Activated CD8-positive, alpha-beta T cell treated with anti-CD3 and anti-CD28 coated beads for 36 hours (primary cell): ENCODE measurements around the gene GNS. TPM values are rescaled to one million over a fixed set of nuclear protein-coding genes. Genes with fewer than 3 reads are reported as not detected.

Experiments used
- ATAC-seq: fragments of 200-7000 bp; cut with Tn5 transposase; one replicate; pipeline ENCODE4 v1.10.0; 2021; ENCODE audit warnings: mild to moderate bottlenecking, moderate library complexity
- CTCF ChIA-PET: fragments of 350-600 bp; sonication (Branson Sonifier 250); formaldehyde crosslinking; loops from one replicate; lab custom pipeline; 2021; ENCODE audit warnings: antibody characterized with exemption; lab: Charles Lee
- POLR2A ChIA-PET: fragments of 350-600 bp; sonication (Branson Sonifier 250); formaldehyde crosslinking; loops from one replicate; lab custom pipeline; 2021; ENCODE audit warnings: antibody characterized with exemption; lab: Charles Lee
- DNase-seq: peaks from one replicate; pipeline ENCODE4 v3.0.0-alpha.2; 2020
- H3K27ac Mint-ChIP-seq: one replicate; pipeline ENCODE4 v1.8.0; 2021; ENCODE audit warnings: mild to moderate bottlenecking, mixed read lengths
- H3K27me3 Mint-ChIP-seq: one replicate; pipeline ENCODE4 v1.8.0; 2021; ENCODE audit warnings: mixed read lengths
- H3K36me3 Mint-ChIP-seq: one replicate; pipeline ENCODE4 v1.8.0; 2021; ENCODE audit warnings: low read depth, mixed read lengths
- H3K4me1 Mint-ChIP-seq: one replicate; pipeline ENCODE4 v1.8.0; 2021; ENCODE audit warnings: low read depth, mixed read lengths
- H3K4me3 Mint-ChIP-seq: one replicate; pipeline ENCODE4 v1.8.0; 2021; ENCODE audit warnings: mild to moderate bottlenecking, moderate library complexity, mixed read lengths
- H3K9me3 Mint-ChIP-seq: one replicate; pipeline ENCODE4 v1.8.0; 2021; ENCODE audit warnings: mixed read lengths
- intact Hi-C: fragments of 100-400 bp; cut with micrococcal nuclease; formaldehyde crosslinking; loops from one replicate; pipeline ENCODE4 v1.10.0; 2022
- total RNA-seq, 2 experiments: library from RNA; stranded (reverse); gene quantifications; one replicate each; pipeline ENCODE4 v1.2.3, GENCODE V29; 2021
- TF ChIP-seq, protein P1 (sequence below): fragments of 200-600 bp; IDR thresholded peaks from one replicate; pipeline ENCODE4 v1.8.0; 2022; ENCODE audit warnings: antibody characterized with exemption, mild to moderate bottlenecking

Gene GNS
- total RNA-seq, 2 experiments from 2014 or later = 16.4 to 19.2 TPM

DNA sequence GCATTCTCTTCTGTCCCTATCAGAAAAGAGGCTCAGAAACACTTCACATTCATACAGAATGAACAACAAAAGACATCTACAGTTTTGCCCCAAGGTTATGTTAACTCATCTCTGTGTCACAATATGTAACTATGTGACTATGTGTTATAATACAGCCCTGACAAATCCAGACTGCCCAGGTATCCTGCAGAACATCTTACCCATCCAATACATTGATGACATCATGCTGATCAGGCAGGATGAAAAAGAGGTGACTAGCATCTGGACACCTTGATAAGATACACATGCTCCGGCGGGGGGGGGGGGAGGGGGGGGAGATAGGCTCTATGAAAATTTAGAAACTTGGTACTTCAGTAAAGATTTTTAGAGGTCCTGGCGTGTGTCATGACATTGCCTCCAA is 8.3 kb upstream of the GNS start:
- no peak overlapping the region for H3K27ac Mint-ChIP-seq
- intact Hi-C loops = no loop called here
- H3K27me3 Mint-ChIP-seq = peaks cover 7% of the 10 kb centered on the region
- no peaks in the 10 kb centered on the region for H3K9me3 Mint-ChIP-seq
- no peaks in the 10 kb centered on the region for H3K36me3 Mint-ChIP-seq
- no peak for DNase-seq
- POLR2A ChIA-PET = no interaction called here
- TF ChIP-seq, protein P1, sequence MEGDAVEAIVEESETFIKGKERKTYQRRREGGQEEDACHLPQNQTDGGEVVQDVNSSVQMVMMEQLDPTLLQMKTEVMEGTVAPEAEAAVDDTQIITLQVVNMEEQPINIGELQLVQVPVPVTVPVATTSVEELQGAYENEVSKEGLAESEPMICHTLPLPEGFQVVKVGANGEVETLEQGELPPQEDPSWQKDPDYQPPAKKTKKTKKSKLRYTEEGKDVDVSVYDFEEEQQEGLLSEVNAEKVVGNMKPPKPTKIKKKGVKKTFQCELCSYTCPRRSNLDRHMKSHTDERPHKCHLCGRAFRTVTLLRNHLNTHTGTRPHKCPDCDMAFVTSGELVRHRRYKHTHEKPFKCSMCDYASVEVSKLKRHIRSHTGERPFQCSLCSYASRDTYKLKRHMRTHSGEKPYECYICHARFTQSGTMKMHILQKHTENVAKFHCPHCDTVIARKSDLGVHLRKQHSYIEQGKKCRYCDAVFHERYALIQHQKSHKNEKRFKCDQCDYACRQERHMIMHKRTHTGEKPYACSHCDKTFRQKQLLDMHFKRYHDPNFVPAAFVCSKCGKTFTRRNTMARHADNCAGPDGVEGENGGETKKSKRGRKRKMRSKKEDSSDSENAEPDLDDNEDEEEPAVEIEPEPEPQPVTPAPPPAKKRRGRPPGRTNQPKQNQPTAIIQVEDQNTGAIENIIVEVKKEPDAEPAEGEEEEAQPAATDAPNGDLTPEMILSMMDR = no peak
- no peak for ATAC-seq
- CTCF ChIA-PET = no interaction called here
- H3K4me3 Mint-ChIP-seq = no peak overlapping the region
- no peaks in the 10 kb centered on the region for H3K4me1 Mint-ChIP-seq

DNA sequence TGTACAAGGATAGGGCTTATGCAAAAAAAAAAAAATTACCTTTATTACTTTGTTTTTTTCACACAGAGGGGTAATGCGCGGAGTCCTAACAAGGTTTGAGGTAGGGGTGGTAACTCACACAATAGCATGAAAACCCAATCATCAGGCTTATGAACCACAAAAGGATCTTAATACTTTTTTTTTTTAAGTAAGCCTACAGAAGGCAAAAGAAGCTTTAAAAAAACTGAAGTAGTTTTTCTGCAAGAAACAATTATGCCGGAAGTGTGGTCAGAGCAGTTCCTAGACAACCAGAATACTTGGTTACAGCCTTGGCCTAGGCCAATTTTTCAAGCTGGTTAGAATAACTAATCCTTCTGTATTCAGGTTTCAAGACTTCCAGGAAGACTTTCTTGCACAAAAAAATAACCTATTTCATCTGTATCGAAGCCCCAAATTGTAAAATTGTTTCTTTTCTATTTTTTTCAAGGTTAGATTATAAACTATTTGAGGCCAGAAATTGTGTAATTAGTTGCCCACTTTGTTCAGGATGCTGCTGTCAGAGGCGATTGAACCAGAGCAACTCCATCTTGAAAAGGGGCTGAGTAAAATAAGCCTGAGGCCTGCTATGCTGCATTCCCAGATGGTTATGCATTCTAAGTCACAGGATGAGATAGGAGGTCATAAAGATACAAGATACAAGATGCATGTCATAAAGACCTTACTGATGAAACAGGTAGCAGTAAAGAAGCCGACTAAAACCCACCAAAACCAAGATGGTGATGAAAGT is 1.8 kb upstream of the GNS start:
- TF ChIP-seq, protein P1 = no peak
- Mint-ChIP-seq H3K4me1 (peaks cover 33% of the 10 kb centered on the region), H3K27me3 (no peaks in the 10 kb centered on the region), H3K9me3 (no peaks in the 10 kb centered on the region), H3K4me3 (no peak overlapping the region), H3K27ac (no peak overlapping the region), H3K36me3 (peaks cover 3% of the 10 kb centered on the region)
- ATAC-seq (no peak), DNase-seq (no peak)
- ChIA-PET CTCF (no interaction called here), POLR2A (interaction anchor here (0.8 kb wide), 1 partner anchor 150 kb away, joined by 3 read pairs; no protein-coding TSS in a partner anchor)
- intact Hi-C loops = no loop called here

DNA sequence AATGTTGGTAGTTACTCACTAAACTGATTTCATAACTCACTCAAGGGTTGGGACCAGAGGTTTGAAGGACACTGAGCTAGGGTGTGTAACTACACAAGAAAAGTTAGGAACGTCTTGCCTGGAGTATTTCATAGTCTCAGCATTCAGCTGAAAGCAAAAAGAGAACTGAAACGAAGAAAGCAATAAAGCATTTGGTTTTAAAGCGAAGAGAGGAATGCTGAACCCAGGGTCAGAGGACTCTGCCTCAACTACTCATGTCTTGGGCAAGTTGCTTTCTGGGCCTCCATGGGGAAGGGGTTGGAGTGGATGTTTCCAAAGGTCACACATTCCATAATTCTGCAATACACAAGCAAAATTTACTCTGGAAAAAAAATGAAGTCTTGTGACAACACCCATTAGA is 1.4 kb downstream of the GNS start:
- H3K36me3 Mint-ChIP-seq = peaks cover 14% of the 10 kb centered on the region
- peak overlapping the region; percentile 12 for H3K27ac Mint-ChIP-seq
- no peak for ATAC-seq
- no peaks in the 10 kb centered on the region for H3K27me3 Mint-ChIP-seq
- no peaks in the 10 kb centered on the region for H3K9me3 Mint-ChIP-seq
- TF ChIP-seq, protein P1 = no peak
- DNase-seq = no peak
- CTCF ChIA-PET = interaction anchor here (0.9 kb wide), 1 partner anchor 11 kb away, joined by 3 read pairs; no protein-coding TSS in a partner anchor
- intact Hi-C loops = no loop called here
- peaks cover 47% of the 10 kb centered on the region for H3K4me1 Mint-ChIP-seq
- peak overlapping the region; percentile 83 for H3K4me3 Mint-ChIP-seq
- POLR2A ChIA-PET = no interaction called here

DNA sequence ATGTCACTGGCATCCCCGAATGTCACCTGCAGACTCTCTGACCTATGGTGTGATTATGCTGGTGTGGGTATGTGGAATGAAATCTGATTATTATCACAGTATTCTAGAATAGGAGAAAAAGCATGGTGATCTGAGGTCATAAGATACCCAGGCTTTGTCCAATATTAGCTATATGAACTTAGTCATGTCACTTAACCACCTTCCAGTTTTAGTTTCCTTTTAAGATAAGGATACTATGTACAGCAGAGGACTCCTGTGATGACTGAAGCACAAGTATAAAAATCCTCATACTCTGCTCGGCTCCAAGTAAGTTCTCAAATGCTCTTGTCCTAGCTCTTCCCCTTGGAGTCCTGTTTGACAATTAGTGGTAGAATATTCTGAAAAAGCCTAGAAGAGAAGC is 2.8 kb downstream of the GNS start:
- Mint-ChIP-seq H3K27ac (peak overlapping the region; percentile 53), H3K4me3 (no peak overlapping the region), H3K4me1 (peaks cover 47% of the 10 kb centered on the region), H3K9me3 (no peaks in the 10 kb centered on the region), H3K27me3 (no peaks in the 10 kb centered on the region), H3K36me3 (peaks cover 15% of the 10 kb centered on the region)
- ChIA-PET POLR2A (interaction anchor here (1.4 kb wide), 1 partner anchor 17 kb away, joined by 3 read pairs; no protein-coding TSS in a partner anchor), CTCF (no interaction called here)
- no peak for ATAC-seq
- DNase-seq = no peak
- intact Hi-C loops = no loop called here
- TF ChIP-seq, protein P1 = no peak

DNA sequence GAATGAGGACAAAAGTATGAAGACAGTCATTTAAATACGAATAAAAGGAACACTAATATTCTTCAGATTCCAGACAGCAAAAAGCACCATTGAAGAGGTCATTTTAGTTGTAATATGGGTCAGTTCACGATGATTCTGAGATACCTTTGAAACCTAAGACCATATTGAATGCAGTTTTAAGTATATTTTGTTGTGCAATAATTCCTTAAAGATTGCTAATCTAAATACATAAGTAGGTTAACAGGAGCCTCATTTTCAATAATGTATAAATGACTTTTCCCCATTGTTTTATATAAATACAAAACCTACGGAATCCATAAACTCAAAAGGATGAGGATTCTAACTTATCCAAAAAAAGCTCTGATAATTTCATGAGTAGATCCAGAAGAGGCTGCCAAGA is 5.8 kb downstream of the GNS start:
- Mint-ChIP-seq H3K9me3 (no peaks in the 10 kb centered on the region), H3K4me3 (no peak overlapping the region), H3K27ac (no peak overlapping the region), H3K4me1 (peaks cover 35% of the 10 kb centered on the region), H3K27me3 (no peaks in the 10 kb centered on the region), H3K36me3 (peaks cover 24% of the 10 kb centered on the region)
- POLR2A ChIA-PET = no interaction called here
- CTCF ChIA-PET = interaction anchor here (1.7 kb wide), 1 partner anchor 204 kb away, joined by 4 read pairs; no protein-coding TSS in a partner anchor
- TF ChIP-seq, protein P1 = no peak
- DNase-seq (no peak), ATAC-seq (no peak)
- intact Hi-C loops = no loop called here
